Measurements from ENCODE around the gene KDM4F.

KDM4F gene

DNA sequence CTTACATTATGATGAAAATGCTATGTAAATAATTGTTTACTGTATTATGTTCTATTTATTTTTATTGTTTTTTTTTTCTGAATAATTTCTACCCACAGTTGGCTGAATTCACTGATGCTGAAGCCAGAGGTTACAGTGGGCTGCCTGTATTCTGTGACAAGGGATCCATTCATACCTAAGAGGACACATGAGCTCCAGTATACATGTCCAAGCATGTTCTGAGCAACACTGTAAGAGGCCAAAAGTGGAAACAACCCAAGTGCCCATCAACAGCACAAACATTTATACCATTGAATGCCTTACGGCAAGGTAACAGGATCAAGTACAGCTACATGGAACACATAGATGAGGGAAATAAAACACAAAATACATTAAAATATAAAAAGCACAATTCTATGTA is 16.1 kb downstream of the KDM4F start:
- peak; percentile 60 for DNase-seq (ENCODE audit: low spot score)

DNA sequence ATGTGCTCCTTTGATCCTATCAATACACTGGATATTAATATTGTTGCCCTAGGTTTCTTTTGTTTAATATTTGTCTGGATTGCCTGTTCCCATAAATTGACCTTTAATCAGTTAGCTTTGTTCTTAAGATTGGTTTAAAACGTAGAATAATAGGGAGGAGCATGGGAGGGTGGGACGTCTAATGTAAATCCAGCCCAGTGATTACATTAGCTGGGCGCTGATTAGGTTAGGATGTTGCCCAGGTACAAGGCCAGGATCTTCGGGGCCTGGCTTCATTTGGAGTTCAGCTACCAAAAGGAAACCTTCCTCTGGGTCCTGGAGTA is 17.5 kb downstream of the KDM4F start, which contains the start of gene SRSF8:
Gene SRSF8, plus strand, starts transcription at position 204 of the 323 bp plus-strand sequence. CDS start 308 bp downstream, outside the sequence.
- DNase-seq (ENCODE audit: low spot score) = no peak

DNA sequence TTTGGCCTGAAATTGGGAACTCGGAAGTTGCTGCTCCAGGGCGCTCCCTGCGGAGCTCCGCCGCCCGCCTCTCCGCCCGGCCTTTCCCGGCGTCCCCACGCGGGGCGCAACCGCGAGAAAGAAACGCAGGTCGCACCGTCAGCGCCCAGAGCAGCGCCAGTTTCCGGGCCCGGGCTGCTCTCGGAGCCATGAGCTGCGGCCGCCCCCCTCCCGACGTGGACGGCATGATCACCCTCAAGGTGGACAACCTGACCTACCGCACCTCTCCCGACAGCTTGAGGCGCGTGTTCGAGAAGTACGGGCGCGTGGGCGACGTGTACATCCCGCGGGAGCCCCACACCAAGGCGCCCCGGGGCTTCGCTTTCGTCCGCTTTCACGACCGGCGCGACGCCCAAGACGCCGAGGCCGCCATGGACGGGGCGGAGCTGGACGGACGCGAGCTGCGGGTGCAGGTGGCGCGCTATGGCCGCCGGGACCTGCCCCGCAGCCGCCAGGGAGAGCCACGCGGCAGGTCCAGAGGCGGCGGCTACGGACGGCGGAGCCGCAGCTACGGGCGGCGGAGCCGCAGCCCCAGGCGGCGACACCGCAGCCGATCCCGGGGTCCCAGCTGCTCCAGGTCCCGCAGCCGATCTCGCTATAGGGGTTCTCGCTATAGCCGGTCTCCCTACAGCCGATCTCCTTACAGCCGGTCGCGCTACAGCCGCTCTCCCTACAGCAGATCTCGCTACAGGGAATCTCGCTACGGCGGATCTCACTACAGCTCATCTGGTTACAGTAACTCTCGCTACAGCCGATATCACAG is 18.0 kb downstream of the KDM4F start:
- DNase-seq (ENCODE audit: low spot score) = no peak

DNA sequence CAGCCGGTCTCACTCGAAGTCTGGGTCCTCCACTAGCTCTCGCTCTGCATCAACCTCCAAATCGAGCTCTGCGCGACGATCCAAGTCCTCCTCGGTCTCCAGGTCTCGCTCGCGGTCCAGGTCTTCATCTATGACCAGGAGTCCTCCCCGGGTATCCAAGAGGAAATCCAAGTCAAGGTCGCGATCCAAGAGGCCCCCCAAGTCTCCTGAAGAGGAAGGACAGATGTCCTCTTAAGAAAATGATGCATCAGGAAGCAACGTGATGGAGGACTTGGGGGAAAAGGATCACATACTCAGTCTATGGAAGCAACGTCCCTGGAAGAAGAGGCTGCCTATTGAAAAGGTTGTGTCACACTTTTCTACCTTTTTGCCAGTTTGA is 18.6 kb downstream of the KDM4F start:
- DNase-seq (ENCODE audit: low spot score) = no peak

DNA sequence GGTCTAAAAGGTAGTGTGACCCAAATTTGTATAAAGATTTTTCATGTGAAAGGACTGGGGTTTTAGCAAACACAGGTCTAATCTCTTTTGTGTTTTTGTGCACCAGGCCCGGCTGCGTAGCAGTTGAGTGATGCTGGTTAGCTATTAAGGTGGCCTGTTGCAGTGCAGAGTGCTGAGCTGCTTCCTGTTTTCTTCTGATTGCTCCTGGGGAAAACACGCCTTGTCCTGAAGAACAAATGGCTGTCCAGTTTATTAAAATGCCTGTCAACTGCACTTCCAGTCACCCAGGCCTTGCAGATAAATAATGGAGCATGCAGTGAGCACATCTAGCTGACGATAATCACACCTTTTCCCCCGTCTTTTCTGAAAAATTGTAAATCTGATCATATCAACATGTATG is 19.3 kb downstream of the KDM4F start:
- DNase-seq (ENCODE audit: low spot score) = peak; percentile 60

DNA sequence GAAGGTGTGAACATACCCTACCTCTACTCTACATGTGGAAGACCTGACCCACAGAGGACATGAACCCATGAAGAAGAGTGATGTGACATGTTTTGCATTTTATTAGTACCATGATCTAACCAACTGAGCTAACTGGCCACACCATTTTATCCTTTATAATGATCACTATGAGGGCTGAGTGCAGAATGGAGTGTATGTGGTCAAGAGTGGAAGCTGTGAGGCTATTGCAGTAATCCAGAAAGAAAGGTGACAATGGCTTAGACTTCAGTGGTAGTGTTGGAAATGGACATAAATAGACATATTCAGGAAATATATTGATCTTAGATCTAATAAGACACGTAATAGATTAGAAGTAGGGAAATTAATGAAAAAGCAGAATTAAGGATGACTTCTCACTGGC is 21.2 kb downstream of the KDM4F start:
- DNase-seq (ENCODE audit: low spot score) = no peak

DNA sequence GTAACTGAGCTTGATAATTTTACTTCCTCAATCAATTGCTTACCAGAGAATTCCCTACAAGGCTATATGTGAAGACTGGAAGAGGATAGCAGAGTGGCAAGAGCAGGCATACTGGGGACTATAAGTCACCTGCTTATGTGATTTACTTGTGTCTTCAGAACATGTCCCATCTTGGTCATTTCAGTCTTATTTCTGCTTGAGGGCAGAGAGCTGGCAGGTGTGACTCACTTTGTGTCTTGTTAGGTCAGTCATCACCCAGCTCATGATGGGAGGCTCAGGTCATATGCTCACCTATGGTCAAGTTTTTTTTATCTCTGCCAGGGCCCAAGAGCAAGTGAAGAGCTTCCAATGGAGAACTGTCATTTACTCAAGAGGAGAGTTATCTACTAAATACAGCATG is 23.7 kb downstream of the KDM4F start:
- no peak for DNase-seq (ENCODE audit: low spot score)

DNA sequence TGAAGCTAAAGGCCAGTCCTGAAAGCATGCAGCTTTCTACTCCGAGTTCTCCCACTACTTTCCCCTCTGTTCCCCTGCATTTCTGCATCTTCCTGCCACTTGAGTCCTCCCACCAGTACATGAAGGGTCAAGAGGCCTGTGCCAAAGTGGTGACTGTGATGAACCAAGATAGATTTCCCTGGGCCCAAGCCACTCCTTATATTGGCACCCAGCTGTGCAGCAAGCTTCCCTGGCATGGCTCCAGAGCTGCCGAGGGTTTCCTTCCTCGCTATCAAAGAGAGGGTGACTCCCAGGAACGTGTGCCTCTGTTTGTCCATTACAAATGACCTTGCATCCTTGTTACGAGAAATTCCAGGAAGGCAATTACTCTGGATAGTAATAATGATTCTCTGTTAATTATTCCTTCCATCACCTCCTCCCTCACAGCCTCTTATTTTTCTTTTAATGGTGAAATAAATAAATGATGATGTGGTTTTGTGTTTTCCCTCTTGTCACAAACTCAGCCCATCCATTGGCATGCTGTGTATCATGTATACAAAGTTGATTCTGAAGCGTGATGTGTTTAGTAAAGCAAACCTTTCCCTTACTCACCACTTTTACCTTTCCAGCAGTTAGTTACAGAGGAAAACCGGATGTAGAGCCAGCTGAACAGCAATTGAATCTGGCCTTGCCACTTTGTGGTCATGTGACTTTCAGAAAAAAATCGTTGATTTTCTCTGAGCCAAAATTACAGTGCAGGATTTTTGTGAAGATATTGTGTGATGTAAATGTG is 25.8 kb downstream of the KDM4F start:
- no peak for DNase-seq (ENCODE audit: low spot score)

DNA sequence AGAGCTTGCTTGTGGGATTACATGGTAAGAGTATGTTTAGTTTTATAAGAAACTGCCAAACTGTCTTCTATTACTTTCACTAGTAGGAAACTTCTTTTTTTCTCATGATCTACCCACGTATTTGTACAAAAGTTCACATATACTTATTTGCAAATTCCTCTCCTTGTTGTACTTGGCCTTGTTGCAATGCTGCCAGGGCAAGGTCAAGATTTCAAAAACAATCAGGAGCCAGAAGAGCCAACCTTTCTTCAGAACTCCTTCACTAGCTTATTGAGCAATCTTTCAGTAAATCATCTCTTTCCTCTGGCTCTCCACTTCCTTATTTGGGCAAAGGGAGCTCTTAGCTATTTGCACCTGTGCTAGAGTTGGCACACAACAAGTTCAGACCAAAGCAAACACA is 27.2 kb downstream of the KDM4F start:
- no peak for DNase-seq (ENCODE audit: low spot score)

DNA sequence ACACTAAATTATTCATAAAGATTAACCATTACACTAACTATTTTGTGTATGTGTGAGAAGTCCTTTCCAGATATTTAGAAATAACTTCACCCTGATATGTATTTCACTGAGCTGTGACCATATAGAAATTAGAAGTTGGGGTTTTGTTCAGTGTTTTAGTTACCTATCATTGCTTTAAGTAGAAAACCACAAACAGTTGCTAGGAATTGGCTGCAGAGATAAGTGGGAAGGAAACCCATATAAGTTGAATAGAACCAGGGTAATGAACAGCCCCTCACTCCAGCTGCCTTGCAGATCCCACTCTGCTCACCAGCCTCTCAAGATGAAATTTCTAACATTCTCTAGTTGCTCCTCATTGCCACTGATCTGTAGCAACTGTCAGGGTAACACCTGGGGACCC is 27.8 kb downstream of the KDM4F start:
- DNase-seq (ENCODE audit: low spot score) = no peak

DNA sequence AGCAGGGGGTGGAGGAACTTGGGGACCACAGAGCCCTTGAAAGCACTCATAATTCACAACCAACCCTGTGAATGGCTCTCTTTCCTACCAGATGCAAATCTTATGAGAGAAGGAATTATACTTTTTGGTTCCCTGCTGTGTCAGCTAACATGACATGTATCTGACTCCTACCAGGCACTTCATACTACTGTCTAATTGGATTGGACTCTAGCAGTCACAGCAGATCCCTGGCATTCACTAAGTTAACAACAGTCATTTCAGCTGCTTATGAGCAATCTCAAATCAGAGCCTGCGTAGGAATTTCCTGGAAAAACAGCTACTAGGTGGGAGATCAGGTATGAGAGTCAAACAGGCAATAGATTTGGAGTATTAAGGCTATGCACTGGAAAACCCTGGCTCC is 29.3 kb downstream of the KDM4F start:
- DNase-seq (ENCODE audit: low spot score) = no peak

DNA sequence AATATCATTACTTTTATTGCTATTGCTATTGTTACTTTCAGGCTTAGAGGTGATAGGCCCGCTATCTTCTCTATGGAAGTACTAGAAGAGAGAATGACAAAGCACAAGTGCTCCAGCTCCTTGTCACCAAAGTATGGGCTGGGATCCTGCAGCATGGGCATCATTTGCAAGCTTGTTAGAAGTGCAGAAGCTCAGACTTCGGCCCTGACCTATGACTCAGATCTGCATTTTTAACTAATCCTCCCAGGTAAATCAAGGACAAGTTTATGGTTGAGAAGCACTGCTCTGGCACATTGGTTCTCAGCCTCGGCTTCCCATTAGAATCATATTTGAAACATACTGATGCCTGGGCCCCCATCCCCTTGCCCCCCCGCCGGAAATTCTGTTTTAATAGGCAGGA is 31.8 kb downstream of the KDM4F start:
- no peak for DNase-seq (ENCODE audit: low spot score)

DNA sequence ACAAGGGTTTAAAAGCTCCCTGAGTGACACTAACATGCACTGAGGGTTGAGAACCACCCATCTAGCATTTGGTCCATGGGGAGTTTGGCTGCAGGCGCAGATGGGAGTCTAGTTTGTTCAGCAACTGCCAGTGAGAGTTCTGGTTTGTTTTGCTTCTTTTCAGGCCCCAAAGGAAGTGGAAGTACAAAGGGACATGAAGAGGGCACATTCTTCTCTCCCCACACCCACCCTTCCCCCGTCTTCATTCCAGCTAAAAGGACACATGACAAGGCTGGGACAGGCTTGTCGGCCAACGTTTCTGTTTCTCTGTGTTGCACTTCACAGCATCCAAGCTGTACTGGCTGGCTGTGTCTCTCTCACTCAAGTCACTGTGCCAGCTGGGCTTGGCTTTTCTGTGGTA is 32.2 kb downstream of the KDM4F start:
- no peak for DNase-seq (ENCODE audit: low spot score)

DNA sequence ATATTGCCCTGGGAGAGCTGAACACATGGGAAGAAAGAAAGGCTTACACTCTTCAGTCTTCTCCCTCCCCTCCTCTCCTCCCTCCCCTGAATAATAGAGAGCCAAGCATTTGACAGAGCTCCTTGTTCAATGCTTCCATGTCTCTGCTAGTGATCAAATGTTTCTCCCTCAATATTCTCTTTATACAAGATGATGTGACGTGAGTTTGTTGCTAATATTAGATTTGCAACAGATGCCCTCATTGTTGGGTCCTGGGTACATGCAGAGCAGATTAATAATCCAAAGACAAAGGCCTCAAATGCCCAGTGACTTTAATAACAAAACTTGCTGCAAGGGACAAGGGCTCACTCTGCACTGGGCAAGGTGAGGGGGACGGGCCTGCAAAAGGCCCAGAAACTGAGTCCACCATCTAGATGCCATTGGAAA is 33.4 kb downstream of the KDM4F start:
- peak; percentile 70 for DNase-seq (ENCODE audit: low spot score)

DNA sequence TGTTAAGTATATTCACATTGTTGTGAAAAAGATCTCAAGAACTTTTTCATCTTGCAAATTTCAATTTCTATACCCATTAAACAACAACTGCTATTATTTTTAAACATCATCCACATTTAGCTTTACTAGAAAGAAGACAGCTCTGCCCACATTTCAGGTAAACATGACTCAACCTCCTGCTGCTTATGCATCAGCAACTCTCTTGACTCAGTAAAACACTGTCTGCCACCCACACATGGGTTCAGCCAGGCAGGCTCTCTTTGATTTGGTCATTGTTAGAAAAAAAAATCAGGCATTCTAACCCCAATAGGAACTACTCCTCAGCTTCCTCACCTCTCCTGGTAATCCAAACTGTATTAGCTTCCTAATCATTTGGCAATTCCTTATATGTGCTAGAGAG is 35.3 kb downstream of the KDM4F start:
- DNase-seq (ENCODE audit: low spot score) = no peak

DNA sequence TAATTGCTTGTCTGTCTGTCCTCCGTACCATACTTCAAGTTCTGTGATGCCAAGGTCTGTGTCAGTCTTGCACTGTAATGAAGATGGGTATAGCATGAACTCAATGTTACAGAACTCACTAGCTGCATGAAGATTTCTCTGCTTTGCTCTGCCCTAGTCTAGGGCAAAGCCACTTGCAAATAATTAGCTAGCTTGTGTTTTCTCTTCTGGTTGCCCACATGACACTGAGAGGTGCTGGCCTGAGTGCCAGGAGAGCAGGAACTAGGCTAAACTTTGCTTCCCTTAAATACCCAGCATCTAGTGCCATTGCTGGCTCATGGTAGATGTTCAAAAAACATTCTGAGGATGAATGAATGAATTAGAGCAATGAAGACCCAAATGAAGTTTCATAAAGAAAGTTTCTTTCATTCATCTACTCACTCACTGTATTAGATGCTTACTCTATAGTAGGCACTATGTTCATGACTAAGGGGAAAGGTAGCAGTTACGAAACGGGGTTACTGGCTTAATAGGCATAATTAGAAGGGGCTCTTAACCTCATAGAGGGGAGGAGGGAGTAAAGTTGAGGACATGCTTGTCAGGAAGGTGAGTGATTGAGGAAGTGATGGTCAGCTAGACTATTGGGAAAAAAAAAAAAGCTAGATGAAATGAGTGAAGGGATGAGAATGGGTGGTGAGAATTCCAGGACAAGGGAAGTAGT is 36.0 kb downstream of the KDM4F start:
- no peak for DNase-seq (ENCODE audit: low spot score)

DNA sequence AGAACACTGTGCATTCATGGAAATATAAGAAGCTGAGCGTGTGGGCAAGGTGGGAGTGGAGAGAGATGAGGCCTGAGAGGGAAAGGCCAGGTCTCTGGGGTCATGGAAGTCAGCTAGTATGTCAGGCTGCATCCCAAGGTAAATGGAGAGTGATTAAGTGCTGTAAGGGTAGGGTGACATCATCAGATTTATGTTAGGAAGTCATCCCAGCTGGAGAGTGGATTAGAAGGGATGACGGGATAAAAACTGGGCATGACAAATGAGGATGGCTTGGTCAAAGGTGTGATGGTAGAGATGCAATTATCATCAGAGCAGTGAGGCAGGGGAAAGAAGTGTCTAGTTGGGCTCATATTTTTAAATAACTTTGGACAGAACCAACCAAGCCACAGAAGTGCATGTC is 36.9 kb downstream of the KDM4F start:
- DNase-seq (ENCODE audit: low spot score) = no peak

DNA sequence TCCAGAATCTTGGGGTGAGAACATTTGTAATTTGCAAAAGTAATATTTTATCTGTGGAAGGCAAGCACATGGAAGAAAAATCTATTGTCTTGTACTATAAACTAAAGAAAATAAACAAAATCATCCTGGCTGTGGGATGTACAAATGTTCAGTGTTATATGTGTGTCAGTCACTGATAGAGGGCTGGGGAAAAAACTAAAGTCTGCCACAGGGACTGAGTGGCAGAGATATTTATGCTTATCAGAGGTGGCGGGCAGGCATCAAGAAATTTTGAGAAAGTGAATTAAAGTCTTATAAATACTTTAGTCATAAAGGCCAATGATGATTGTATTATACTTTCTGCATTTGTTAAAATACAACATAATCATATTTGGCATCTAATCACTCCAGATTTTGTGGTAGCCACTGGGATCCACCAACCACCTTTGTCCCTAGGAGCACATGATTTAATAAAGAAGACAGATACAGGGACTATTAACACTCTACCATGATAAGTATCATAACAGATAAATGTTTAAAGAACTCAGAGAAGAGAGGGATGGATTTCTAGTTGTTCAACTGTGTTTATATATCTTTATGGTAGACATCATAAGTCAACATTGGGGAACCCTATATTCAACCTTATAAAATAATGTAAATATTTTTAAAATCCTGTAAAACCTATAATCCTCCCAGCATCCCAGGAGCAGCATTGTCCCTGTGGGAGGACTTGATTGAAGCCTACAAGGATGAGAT is 37.8 kb downstream of the KDM4F start:
- no peak for DNase-seq (ENCODE audit: low spot score)

DNA sequence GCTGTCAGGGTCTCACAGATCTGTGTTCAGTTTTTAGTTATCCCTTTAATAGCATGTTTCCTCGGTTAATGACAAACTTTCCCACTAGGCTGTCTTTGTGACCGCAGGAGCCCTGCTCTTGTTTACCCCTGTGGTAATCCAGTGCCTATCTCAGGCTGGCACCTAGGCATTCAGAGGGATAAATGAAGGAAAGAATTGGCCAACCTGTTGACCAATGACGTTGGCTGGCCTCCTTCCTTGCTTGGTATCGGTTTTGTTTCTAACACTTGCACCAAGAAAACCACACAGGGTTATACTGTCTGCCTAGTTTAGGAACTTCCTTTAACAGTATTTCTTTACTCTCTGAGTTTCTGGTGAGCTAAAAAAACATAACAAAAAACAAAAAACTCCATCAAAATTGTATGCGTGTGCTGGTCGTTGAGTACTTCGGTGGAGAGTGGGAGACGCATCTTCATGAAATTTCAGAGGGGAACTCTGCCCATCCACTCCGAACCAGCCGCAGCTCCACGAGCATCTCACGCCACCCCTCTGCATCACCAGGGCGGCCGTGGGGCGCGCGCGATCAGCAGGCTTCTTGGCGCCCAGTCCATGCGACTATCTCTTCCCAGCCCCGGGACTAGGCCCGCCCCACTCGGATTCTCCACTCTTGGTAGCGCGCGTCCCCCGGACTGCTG is 39.9 kb downstream of the KDM4F start:
- DNase-seq (ENCODE audit: low spot score) = no peak

DNA sequence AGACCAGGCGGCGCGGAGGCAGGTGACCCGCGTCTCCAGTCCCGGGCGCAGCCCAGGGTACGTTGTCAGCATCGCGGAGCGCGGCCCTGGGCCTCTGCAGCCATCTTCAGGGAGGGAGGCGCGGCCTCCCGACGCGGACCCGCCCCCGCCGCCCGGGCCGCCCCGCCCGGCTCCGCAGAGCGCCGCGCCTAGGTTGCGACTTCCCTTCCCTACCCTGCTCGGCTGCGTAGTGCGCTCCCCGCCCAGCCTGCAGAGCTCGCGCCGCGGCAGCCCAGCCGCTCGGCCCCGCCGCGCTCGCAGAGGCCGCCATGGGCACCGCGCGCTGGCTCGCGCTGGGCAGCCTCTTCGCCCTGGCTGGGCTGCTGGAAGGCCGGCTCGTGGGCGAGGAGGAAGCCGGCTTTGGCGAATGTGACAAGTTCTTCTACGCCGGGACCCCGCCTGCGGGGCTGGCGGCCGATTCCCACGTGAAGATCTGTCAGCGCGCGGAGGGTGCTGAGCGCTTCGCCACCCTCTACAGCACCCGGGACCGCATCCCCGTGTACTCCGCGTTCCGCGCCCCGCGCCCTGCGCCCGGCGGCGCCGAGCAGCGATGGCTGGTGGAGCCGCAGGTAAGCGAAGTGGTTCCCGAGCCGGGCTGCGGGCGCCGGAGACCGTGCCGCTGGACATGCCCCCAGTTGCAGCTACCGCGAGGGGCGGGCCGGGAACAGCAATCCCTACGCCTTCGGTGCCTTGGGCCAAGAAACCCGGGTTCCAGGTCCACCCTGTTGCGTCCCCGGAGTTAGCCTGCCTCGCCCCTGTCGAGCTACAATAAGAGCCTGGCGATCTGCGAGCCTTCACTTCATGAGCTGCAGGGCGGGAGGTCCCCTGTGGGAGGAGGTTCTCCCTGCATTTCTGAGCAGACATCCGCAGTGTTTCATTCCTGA is 40.7 kb downstream of the KDM4F start, which contains the start of gene ENDOD1:
Gene ENDOD1, plus strand, starts transcription at position 227 of the 923 bp plus-strand sequence. Its CDS starts 82 bp downstream, at position 309.
- DNase-seq (ENCODE audit: low spot score) = peak; percentile 48
